PC-9 (cell line): ENCODE measurements around the gene SLC35F3.

ENCODE experiments used
- CTCF ChIP-seq: fragments of 200-600 bp; sonication (generic); conservative IDR thresholded peaks from 2 replicates; pipeline ENCODE4 v1.6.1; 2017; ENCODE audit warnings: mixed run types, antibody characterized with exemption, mild to moderate bottlenecking, moderate library complexity
- EZH2 ChIP-seq: fragments of 200-600 bp; sonication (generic); IDR thresholded peaks from 2 replicates; pipeline ENCODE4 v1.8.0; 2017; ENCODE audit warnings: antibody characterized with exemption, low read depth

GRCh38 chr1:234325878-234326496 is 421.5 kb downstream of the SLC35F3 start:
- TF ChIP-seq CTCF (no peak), EZH2 (no peak)
